Fibroblast of peridontal ligament (primary cell): ENCODE data around the gene TEX13C.
"Not testable (repeated sequence)": the region's sequence is repeated elsewhere in the genome, so short reads cannot be mapped to it uniquely, and the experiment has no call there.

Experiments
- DNase-seq: peaks from one replicate; pipeline ENCODE4 v3.0.0-alpha.2; 2010; ENCODE audit errors: extremely low read depth

TEX13C gene

DNA sequence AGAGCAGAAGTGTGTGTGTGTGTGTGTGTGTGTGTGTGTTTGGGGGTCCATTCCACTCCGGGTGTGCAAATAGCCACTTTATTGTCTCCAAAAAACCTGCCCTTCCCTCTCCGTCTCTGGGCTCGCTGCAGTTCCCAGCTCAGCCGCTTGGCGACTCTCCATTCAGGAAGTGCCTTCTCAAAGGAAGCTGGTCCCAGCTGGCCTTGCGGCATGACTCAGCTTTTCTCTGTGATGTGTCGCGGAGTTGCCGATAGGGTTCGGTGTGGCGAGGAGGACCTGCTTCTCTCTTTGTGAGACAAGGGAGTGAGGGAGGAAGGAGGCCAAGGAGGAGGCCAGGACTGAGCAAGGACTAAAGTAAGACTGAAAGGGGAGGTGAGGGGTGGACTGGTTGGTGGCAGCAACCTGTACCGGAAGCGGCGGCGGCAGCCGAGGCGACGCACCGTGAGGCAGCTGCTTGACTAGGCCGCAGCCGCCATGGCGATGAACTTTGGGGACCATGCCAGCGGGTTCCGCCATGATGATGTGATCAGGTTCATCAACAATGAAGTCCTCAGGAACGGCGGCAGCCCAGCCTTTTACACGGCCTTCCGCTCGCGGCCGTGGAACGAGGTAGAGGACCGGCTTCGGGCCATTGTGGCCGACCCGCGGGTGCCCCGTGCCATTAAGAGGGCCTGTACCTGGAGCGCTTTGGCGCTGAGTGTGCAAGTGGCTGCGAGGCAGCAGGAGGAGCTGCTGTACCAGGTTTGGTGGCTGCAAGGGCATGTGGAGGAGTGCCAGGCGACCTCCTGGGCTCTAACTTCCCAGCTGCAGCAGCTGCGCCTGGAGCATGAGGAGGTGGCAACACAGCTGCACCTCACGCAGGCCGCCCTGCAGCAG is at the start of gene TEX13C:
TEX13C (plus strand) TSS at position 226 of the 876 bp plus-strand sequence; CDS start at position 475, 249 bp downstream.
- no peak for DNase-seq

DNA sequence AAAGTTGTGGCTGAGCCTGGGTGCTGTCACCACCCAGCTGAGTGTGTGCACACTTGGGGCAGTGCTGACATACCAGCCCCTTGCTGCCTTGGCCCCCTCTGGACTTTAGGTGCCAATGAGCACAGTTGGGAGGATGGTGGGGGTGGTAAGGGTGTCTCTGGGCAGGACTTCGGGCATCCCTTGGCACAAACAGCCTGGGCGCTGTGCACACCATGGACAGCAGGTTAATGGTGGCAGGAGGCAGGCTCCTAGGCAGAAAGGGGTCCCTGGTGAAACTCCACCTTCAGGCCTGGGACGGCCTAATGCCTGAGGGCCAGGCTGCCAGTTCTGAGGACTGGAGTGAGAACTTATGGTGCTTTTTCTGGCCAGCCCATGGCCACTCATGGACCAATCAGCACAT is 32.4 kb upstream of the TEX13C start:
- DNase-seq: no peak

DNA sequence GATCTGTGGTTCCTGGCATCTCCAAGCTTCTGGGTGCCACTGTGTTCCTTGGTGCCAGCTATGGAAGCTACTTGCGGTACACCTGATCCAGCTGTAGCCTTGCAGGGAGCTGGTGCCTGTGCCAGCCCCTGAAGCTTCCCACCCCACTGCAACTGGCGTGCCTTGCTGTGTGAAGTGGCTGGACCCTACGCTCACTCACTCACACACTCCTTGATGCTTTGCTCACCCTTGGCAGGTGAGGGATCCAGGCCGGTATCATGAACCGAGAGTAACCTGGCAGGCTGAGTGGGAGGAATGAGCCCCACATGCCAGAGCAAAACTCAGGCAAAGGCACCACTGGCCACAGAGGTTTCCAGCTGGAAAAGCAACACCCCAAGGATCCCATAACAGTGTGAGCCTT is 31.3 kb upstream of the TEX13C start:
- no peak for DNase-seq

DNA sequence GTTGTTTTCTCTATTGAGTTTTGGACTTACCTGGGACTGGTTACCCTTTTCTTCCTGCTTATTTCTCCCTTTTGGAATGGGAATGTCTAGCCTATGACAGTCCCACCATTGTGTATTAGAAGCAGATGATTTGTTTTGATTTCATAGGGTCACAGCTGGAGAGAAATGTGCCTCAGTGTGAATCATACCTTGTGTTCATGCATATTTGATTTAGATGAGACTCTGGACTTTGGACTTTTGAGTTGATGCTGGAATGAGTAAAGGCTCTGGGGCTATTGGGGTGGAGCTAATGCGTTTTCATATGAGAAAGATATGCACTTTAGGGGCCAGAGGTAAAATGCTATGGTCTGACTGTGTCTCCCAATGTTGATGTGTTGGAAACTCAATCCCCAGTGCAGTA is 30.5 kb upstream of the TEX13C start:
- DNase-seq: peak; percentile 6

DNA sequence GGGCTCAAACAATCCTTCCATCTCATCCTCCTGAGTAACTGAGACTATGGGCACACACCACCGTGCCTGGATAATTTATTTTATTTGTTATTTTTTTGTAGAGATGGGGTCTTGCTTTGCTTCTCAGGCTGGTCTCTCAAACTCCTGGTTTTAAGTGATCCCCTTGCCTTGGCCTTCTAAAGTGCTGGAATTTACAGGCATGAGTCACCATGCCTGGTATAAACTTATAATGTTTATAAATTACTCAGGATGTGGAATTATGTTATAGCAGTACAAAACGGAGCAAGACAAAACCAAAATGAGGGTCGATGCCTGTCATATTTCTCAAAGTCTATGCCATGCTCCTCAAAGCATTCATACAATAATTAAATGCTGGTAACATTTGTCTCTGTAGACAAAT is 29.8 kb upstream of the TEX13C start:
- peak; percentile 21 for DNase-seq

DNA sequence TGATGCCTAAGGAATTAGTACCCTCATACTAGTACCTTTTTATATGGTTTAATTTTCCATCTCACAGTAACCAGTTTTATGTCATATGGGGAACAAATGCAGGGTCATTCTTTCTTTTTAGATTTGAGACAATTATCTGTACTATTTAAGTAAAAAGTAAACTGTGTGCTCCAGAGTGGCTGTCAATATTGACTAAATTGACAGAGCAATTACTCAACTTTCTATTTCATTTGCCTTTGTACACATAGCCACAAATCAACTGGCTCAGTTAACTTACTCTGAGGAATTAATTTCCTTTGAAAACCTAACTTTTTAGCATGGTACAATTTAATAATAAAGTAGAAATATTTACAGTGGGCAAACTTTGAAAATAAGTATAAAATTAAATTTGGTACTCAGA is 28.5 kb upstream of the TEX13C start:
- DNase-seq: no peak

DNA sequence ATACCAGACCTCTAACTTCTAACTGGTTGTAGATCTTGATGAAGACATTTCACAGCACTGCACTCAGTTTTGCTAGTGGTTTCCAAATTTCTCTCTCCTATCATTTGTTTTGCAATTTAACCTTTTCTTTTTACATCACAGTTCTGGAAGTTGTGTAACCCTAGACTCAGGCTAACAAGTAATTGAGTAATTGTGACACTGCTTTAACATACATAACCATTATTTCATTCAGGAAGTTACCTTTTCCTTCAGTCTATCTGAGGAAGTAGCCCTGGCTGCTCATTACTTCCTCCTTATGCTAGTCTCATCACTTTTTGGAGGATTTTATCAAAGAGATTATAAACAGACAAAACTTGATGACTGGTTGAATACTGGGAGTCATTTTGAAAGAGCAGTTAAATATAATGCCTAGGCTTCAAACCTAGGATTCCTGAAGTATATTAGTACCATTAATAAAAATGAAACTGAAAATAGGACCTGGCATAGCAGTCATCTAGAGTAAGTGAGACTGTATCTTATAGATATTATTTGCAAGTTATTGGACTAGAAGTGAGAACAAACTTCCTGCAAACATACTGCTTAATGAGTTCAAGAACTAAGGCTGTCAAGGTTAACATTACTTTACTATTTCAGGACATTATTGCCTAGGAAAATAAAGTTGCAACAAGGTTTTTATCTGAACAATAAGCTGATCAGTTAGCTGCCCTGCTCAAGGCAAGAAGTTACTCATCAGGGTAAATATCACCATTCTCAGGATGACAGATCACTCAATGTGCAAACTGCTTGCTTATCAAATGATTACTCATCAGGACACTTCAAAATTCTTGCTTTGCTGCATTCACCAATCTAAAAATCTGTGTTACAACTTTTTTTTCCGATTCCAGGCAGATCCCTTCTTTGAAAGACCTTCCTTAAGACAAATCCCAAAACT is 25.6 kb upstream of the TEX13C start:
- DNase-seq: peak; percentile 21

DNA sequence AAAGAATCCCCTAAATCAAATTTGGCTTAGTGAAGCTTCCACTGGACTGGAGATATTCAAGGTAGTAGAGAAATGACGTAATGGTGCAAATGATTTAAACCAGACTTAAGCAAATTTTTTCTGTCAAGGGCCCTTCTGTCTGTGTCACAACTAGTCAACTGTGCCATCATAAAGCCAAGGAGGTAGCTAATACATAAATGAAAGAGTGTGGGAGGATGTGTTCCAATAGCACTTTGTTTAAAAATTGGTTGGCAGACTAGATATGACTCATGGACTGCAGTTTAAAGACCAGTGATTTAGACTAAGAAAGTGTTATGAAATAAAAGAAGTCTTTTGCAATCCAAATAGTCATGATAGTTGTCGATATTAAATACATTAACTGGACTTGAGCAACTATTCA is 24.3 kb upstream of the TEX13C start:
- DNase-seq: peak; percentile 48

DNA sequence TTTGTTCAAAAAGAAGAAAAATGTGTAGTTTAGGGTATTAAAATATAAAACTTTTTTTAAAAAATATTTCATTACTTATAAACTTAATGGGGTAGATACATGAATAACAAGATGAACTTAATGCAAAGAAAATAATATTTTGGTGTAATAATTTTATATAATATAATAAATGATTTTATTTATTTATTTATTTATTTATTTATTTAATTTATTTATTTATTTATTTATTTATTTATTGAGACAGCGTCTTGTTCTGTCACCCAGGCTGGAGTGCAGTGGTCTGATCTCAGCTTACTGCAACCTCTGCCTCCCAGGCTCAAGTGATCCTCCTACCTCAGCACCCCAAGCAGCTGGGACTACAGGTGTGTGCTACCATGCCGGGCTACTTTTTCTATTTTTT is 20.8 kb upstream of the TEX13C start:
- no peak for DNase-seq

DNA sequence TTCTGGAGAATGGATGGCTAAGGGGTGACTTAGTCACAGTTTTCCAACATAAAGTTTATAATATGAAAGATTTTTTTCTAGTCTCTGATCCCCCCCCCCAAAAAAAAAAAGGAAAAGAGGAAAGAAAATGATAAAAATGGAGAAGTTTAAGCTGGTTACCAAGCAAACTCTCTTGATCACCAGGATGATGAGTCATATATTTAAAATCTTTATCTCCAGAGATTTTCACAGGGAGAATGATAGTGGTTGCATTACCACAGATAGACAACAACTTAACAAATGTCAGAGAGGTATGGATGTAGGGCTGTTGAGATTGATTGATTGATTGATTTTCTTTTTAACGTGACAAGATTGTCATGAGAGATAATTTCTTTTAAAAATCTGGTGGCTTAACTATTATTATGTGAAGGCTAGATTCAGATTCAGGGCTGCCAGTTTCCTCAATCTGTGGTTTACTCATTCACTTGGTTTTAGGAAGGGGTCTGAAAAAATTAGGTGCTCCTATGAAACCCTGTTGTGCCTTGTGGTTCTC is 13.3 kb upstream of the TEX13C start:
- no peak for DNase-seq

DNA sequence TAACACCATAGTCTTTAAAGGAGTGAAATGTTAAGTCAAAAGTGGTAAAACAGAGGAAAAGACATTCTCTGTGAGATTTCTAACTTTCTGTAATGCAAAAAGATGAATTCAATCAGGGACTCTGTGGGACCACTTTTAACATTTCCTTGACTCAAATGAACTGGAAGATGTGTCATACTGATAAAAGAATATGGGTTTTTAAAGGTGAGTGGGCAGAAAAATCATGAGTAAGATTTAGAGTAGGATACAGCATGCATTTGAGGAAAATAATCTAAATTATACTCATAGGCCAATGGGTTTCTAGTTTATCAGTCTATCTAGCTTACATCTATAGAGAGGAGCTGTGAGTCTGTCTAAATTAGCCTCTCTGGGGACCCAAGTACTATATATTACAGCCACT is 11.0 kb upstream of the TEX13C start:
- no peak for DNase-seq

DNA sequence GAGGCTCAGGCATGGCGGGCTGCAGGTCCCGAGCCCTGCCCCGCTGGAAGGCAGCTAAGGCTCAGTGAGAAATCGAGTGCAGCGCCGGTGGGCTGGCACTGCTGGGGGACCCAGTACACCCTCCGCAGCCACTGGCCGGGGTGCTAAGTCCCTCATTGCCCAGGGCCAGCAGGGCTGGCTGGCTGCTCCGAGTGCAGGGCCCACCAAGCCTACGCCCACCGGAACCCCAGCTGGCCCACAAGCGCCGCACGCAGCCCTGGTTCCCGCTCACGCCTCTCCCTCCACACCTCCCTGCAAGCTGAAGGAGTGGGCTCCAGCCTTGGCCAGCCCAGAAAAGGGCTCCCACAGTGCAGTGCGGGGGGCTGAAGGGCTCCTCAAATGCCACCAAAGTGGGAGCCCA is 505 bp upstream of the TEX13C start:
- DNase-seq: not testable (repeated sequence)

DNA sequence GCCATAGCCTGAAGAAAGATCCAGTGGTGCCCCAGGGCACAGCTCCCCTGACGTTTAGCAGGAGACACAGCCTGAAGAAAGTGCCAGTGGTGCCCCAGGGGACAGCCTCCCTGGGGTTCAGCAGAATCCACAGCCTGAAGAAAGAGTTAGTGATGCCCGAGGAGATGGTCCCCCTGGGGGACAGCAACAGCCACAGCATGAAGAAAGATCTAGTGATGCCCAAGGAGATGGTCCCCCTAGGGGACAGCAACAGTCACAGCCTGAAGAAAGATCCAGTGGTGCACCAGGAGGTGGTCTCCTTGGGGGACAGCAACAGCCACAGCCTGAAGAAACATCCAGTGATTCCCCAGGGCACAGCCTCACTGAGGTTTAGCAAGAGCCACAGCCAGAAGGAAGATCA is 2.8 kb downstream of the TEX13C start:
- no peak for DNase-seq

DNA sequence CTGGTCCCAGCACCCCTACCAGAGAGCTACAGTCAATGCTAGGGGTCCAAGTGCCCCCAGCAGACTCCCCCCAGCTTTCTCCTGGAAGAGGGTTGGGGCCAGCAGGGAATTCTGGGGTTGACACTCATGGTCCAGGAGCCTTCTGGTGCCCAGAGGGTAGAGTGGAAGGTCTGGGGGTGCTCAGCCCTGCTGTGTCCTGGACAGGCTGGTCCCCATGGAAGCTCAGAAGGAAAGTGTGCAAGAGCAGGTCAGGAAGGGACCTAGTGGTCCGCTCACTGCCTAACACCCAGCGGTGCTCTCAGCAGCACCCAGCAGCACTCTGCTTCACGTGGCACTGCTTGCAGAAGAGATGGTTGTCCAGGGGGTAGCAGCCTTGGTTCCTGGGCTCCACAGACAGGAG is 6.9 kb downstream of the TEX13C start:
- DNase-seq: no peak

DNA sequence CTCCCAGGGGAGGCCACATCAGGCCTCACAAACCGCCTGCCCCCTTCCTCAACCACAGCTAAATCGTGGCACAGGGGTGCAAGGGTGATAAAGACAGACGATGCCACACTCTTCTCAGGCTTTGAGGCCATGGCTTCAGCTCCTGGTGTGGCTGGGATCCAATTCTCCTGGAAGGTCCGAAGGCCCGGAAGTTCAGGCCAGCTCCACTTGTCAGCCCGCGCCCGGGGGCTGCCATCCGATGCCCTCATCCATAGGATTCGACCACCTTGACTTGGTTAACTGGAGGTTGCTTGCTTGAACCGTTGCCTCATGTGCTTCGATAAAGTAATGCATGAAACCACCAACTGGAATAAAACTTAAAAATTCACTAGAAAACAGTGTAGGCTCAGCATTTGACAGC is 8.2 kb downstream of the TEX13C start:
- no peak for DNase-seq

DNA sequence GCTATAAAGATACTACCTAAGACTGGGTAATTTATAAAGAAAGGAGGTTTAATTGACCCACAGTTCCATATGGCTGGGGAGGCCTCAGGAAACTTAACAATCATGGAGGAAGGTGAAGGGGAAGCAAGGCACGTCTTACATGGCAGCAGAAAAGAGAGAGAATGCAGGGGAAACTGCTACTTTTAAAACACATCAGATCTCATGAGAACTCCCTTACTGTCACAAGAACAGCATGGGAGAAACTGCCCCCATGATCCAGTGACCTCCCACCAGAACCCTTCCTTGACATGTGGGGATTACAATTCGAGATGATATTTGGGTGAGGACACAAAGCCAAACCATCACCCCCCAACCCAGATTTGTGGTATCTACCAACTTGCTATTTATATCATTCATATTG is 13.9 kb downstream of the TEX13C start:
- DNase-seq: no peak

DNA sequence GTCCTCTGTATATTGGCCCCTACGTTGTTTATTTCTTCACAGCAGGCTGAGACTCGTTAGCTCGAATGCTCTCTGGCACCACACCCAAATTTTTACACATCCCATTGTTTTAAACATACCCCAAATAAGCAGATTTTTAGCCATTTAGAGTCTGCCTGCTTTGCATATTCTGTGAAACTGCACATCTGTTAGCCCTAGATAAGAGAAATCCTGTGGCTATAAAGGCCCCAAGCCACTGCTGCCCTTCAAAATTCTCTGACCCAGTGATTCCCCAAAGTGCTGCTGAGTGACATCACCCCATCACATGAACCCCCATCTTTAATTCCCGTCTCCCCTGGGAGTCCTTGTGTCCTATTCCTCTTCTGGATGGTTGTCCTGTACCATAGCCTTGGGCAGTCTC is 20.8 kb downstream of the TEX13C start:
- DNase-seq: no peak

DNA sequence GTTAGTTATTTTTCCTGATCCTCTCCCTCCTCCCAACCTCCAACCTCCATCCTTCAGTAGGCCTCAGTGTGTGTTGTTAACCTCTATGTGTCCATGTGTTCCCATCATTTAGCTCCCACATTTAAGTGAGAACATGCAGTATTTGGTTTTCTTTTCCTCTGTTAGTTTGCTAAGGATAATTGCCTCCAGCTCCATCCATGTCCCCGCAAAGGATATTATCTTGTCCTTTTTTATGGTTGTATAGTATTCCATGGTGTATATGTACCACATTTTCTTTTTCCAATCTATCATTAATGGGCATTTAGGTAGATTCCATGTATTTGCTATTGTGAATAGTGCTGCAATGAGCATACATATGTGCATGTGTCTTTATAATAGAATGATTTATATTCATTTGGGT is 54.5 kb downstream of the TEX13C start:
- DNase-seq: no peak
